ENCODE measurements around the gene CLCN3. TPM values are rescaled to one million over a fixed set of nuclear protein-coding genes. Genes with fewer than 3 reads are reported as not detected.

Gene CLCN3
- total RNA-seq, 1 donor from 2014 or later, result 13.8 TPM

DNA sequence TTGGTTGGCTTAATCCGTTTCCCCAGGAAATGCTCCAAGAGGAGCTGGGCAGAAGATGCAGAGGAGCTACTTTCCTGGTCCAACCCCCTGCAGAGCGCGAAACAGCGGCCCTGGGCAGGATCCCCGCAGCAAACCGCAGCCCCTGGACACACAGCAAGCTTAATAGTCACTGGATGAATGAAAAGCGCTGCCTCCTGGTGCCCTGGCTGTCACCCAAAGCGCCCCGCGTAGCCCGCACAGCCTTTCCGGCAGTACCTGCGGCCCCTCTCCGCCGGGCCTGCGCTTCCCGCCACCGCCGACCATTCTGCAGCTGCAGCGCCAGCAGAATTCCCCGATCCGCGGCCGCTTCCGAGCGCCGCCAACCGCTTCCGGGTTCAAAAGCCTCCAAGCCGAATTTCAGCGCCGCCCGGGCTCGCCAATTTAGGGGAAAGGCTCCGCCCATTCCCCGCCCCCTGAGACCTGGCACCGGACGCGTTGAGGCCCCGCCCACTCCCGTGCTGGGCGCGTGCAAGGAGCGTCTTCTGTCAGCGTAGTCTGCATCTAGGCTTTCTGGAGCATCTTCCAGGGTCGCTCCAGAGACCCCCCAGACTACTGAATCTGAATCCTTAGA, 137.3 kb downstream of the CLCN3 start, which contains the start of gene HPF1:
Gene HPF1 (minus strand): TSS at position 370 of the 610 bp plus-strand sequence. CDS start 67 bp downstream, at position 303.
- peak within 1 kb of the TSS; percentile 65 to 91 for H3K4me3 ChIP-seq
- intact Hi-C loops (cut with DNase I), result loop anchor here (1.0 to 5.0 kb wide), 3 partner anchors 95 to 270 kb away; partner anchors contain the start of genes MFAP3L and NEK1
- H3K9me3 ChIP-seq, result no peaks in the 10 kb centered on the region
- TF ChIP-seq CTCF (IDR thresholded peaks at IDR 0.05), result no peak
- DNase-seq (ENCODE audit: low spot score in 2 of 2), result peak; percentile 76 to 96
- H3K27me3 ChIP-seq, result no peaks in the 10 kb centered on the region
- peak within 1 kb of the TSS; percentile 40 to 68 for H3K27ac ChIP-seq
- peaks cover 6 to 7% of the 10 kb centered on the region in 2 donors for H3K36me3 ChIP-seq
- peaks cover 0 to 13% of the 10 kb centered on the region in 2 donors for H3K4me1 ChIP-seq

GRCh38 chr4:169758401-169758962, 138.1 kb downstream of the CLCN3 start:
- Histone ChIP-seq H3K36me3 (peaks cover under 1 to 1% of the 10 kb centered on the region in 2 donors), H3K27ac (peak overlapping the region; percentile 40 to 43), H3K4me1 (peaks cover 0 to 13% of the 10 kb centered on the region in 2 donors), H3K4me3 (peak overlapping the region; percentile 65 to 91), H3K9me3 (no peaks in the 10 kb centered on the region), H3K27me3 (no peaks in the 10 kb centered on the region)
- no peak for DNase-seq (ENCODE audit: low spot score in 2 of 2)
- intact Hi-C loops (cut with DNase I), result loop anchor here (5.0 kb wide), 2 partner anchors 96 to 269 kb away; partner anchors contain the start of gene MFAP3L
- no peak for TF ChIP-seq CTCF (IDR thresholded peaks at IDR 0.05)

GRCh38 chr4:169761846-169762245, 141.5 kb downstream of the CLCN3 start:
- Histone ChIP-seq H3K4me1 (peaks cover 0 to 4% of the 10 kb centered on the region in 2 donors), H3K9me3 (no peaks in the 10 kb centered on the region), H3K4me3 (no peak overlapping the region), H3K27ac (no peak overlapping the region), H3K27me3 (no peaks in the 10 kb centered on the region), H3K36me3 (no peaks in the 10 kb centered on the region)
- no peak for DNase-seq (ENCODE audit: low spot score in 2 of 2)
- TF ChIP-seq CTCF (IDR thresholded peaks at IDR 0.05), result no peak
- intact Hi-C loops (cut with DNase I), result no loop called here

- Histone ChIP-seq H3K9me3 (no peaks in the 10 kb centered on the region), H3K4me1 (no peaks in the 10 kb centered on the region), H3K36me3 (no peaks in the 10 kb centered on the region), H3K27me3 (no peaks in the 10 kb centered on the region), H3K4me3 (no peak overlapping the region), H3K27ac (no peak overlapping the region)
- no peak for DNase-seq (ENCODE audit: low spot score in 2 of 2)
- intact Hi-C loops (cut with DNase I), result no loop called here
- no peak for TF ChIP-seq CTCF (IDR thresholded peaks at IDR 0.05)
Measured at GRCh38 chr4:169765835-169766234, 145.5 kb downstream of the CLCN3 start.

GRCh38 chr4:169766741-169767140, 146.4 kb downstream of the CLCN3 start:
- Histone ChIP-seq H3K4me3 (no peak overlapping the region), H3K36me3 (no peaks in the 10 kb centered on the region), H3K4me1 (no peaks in the 10 kb centered on the region), H3K27ac (no peak overlapping the region), H3K9me3 (no peaks in the 10 kb centered on the region), H3K27me3 (no peaks in the 10 kb centered on the region)
- no peak for TF ChIP-seq CTCF (IDR thresholded peaks at IDR 0.05)
- DNase-seq (ENCODE audit: low spot score in 2 of 2), result no peak
- intact Hi-C loops (cut with DNase I), result no loop called here

All from ascending aorta (tissue), 2 donors.